ENCODE results near the gene VWF. TPM values are rescaled to one million over a fixed set of nuclear protein-coding genes. Genes with fewer than 3 reads are reported as not detected.

VWF gene
- total RNA-seq, 1 experiment from 2014 or later = 0.03 TPM

- H3K4me3 ChIP-seq = no peak overlapping the region
- no peaks in the 10 kb centered on the region; the same call in 1 of the 2 replicates for H3K9me3 ChIP-seq
- no peak for DNase-seq
These were observed 224.4 kb downstream of the VWF start for GRCh38 chr12:5900076-5900475.

GRCh38 chr12:5899675-5900074, 224.8 kb downstream of the VWF start:
- peaks cover 10% of the 10 kb centered on the region for H3K27me3 ChIP-seq
- H3K36me3 ChIP-seq = no peaks in the 10 kb centered on the region
- no peaks in the 10 kb centered on the region; the same call in 1 of the 2 replicates for H3K9me3 ChIP-seq
- H3K4me3 ChIP-seq = no peak overlapping the region
- DNase-seq = no peak

More at GRCh38 chr12:5900076-5900475, 224.4 kb downstream of the VWF start:
- Histone ChIP-seq H3K36me3 (no peaks in the 10 kb centered on the region), H3K27me3 (peaks cover 10% of the 10 kb centered on the region)

- peaks cover 10% of the 10 kb centered on the region for H3K27me3 ChIP-seq
- no peak overlapping the region for H3K4me3 ChIP-seq
- no peaks in the 10 kb centered on the region for H3K36me3 ChIP-seq
- no peak for DNase-seq
- no peaks in the 10 kb centered on the region; the same call in 1 of the 2 replicates for H3K9me3 ChIP-seq
These were observed 225.6 kb downstream of the VWF start for GRCh38 chr12:5898874-5899273.

Other genes with a start within 250 kb of the VWF start
- not detected in 2 replicates for gene ANO2, start 179.4 kb downstream of the VWF start, total RNA-seq (2014; rRNA removed; shearing (Covaris generic); ENCODE audit: low replicate concordance)
- gene CD9, start 75.7 kb upstream of the VWF start, total RNA-seq (2014; rRNA removed; shearing (Covaris generic); ENCODE audit: low replicate concordance) = 95.5 and 98.2 TPM in 2 replicates
- gene PLEKHG6, start 186.0 kb upstream of the VWF start, total RNA-seq (2014; rRNA removed; shearing (Covaris generic); ENCODE audit: low replicate concordance) = not detected in 2 replicates
- gene TNFRSF1A, start 217.4 kb upstream of the VWF start, total RNA-seq (2014; rRNA removed; shearing (Covaris generic); ENCODE audit: low replicate concordance) = 181 and 208 TPM in 2 replicates